OCI-LY1 (cell line): ENCODE data around the gene TM4SF18.

Experiments used
- H2AFZ ChIP-seq: fragments of 200-600 bp; sonication (generic), shearing (Covaris generic); 2 replicates; pipeline ENCODE4 v1.6.0; 2014; ENCODE audit warnings: antibody characterized with exemption, mild to moderate bottlenecking, low read length
- H3F3A ChIP-seq: fragments of 200-600 bp; sonication (generic), shearing (Covaris generic); 2 replicates; pipeline ENCODE4 v1.6.0; 2014; ENCODE audit warnings: mild to moderate bottlenecking, antibody characterized with exemption, low read length, moderate library complexity; ENCODE audit not compliant: insufficient read depth
- H3K27ac ChIP-seq: fragments of 200-600 bp; sonication (generic); 2 replicates; pipeline ENCODE4 v1.5.1; 2014; ENCODE audit warnings: low read length, mixed run types, mild to moderate bottlenecking, low read depth; ENCODE audit not compliant: poor library complexity, severe bottlenecking
- H3K27me3 ChIP-seq: fragments of 200-600 bp; sonication (generic); 2 replicates; pipeline ENCODE4 v1.6.0; 2014; ENCODE audit warnings: antibody characterized with exemption, mild to moderate bottlenecking, low read length, moderate library complexity; ENCODE audit not compliant: insufficient read depth
- H3K36me3 ChIP-seq: fragments of 200-600 bp; sonication (generic); 2 replicates; pipeline ENCODE4 v1.6.1; 2014; ENCODE audit warnings: mild to moderate bottlenecking, antibody characterized with exemption, low read length, moderate library complexity, mixed read lengths; ENCODE audit not compliant: insufficient read depth
- H3K4me1 ChIP-seq: fragments of 200-600 bp; sonication (generic); 2 replicates; pipeline ENCODE4 v1.5.1; 2014; ENCODE audit warnings: mild to moderate bottlenecking, low read length, moderate library complexity; ENCODE audit not compliant: insufficient read depth, severe bottlenecking
- H3K4me2 ChIP-seq: fragments of 200-600 bp; sonication (generic), shearing (Covaris generic); 2 replicates; pipeline ENCODE4 v1.6.1; 2014; ENCODE audit warnings: low read length
- H3K4me3 ChIP-seq: fragments of 200-600 bp; sonication (generic); 2 replicates; pipeline ENCODE4 v1.5.1; 2014; ENCODE audit warnings: low read length, low read depth, mild to moderate bottlenecking, mixed read lengths; ENCODE audit not compliant: poor library complexity, severe bottlenecking
- H3K79me2 ChIP-seq: fragments of 200-600 bp; shearing (Covaris generic); 2 replicates; pipeline ENCODE4 v1.6.1; 2016; ENCODE audit warnings: mixed run types, low read length, mixed read lengths; ENCODE audit not compliant: insufficient read depth
- H3K9ac ChIP-seq: fragments of 200-600 bp; sonication (generic), shearing (Covaris generic); 2 replicates; pipeline ENCODE4 v1.6.1; 2014; ENCODE audit warnings: mild to moderate bottlenecking, low read length, mixed read lengths
- H3K9me2 ChIP-seq: fragments of 200-600 bp; sonication (generic), shearing (Covaris generic); 2 replicates; pipeline ENCODE4 v1.6.1; 2014; ENCODE audit warnings: low read depth, mild to moderate bottlenecking, low read length, mixed read lengths
- H3K9me3 ChIP-seq: fragments of 200-600 bp; shearing (Covaris generic); 2 replicates; pipeline ENCODE4 v1.6.1; 2014; ENCODE audit warnings: low read length, mixed read lengths
- H4K20me1 ChIP-seq: fragments of 200-600 bp; sonication (generic), shearing (Covaris generic); 2 replicates; pipeline ENCODE4 v1.6.0; 2016; ENCODE audit warnings: mild to moderate bottlenecking, low read length; ENCODE audit not compliant: insufficient read depth
- CTCF ChIP-seq: fragments of 200-600 bp; sonication (generic), shearing (Covaris generic); IDR thresholded peaks from 2 replicates; pipeline ENCODE4 v1.5.1; 2017; ENCODE audit warnings: mild to moderate bottlenecking, antibody characterized with exemption, low read length, moderate library complexity, mixed read lengths
- EZH2 ChIP-seq: fragments of 200-600 bp; sonication (generic), shearing (Covaris generic); IDR thresholded peaks from 2 replicates; pipeline ENCODE4 v1.8.0; 2017; ENCODE audit warnings: borderline replicate concordance, mixed run types, mild to moderate bottlenecking, antibody characterized with exemption, low read length, moderate library complexity, mixed read lengths

The TM4SF18 gene

GRCh38 chr3:149374793-149375500 lies 41.5 kb upstream of the TM4SF18 start:
- Histone ChIP-seq H3K9me3 (no peaks in the 10 kb centered on the region), H3K27me3 (no peaks in the 10 kb centered on the region), H3K4me3 (no peak overlapping the region), H2AFZ (no peak overlapping the region), H3K4me1 (no peaks in the 10 kb centered on the region), H3K9me2 (no peaks in the 10 kb centered on the region), H3F3A (no peaks in the 10 kb centered on the region), H4K20me1 (no peaks in the 10 kb centered on the region), H3K4me2 (no peak overlapping the region), H3K27ac (no peak overlapping the region), H3K9ac (no peak overlapping the region), H3K79me2 (no peaks in the 10 kb centered on the region), H3K36me3 (no peaks in the 10 kb centered on the region)
- TF ChIP-seq CTCF (no peak), EZH2 (no peak)

GRCh38 chr3:149374391-149374790 lies 41.0 kb upstream of the TM4SF18 start:
- H3K36me3 ChIP-seq: no peaks in the 10 kb centered on the region

GRCh38 chr3:149373235-149374125 lies 40.0 kb upstream of the TM4SF18 start:
- Histone ChIP-seq H3K27me3 (no peaks in the 10 kb centered on the region), H3F3A (no peaks in the 10 kb centered on the region), H3K9ac (no peak overlapping the region), H3K36me3 (no peaks in the 10 kb centered on the region), H3K4me3 (no peak overlapping the region), H3K4me2 (no peak overlapping the region), H3K79me2 (no peaks in the 10 kb centered on the region), H2AFZ (no peak overlapping the region), H3K9me3 (no peaks in the 10 kb centered on the region), H3K9me2 (no peaks in the 10 kb centered on the region), H3K4me1 (no peaks in the 10 kb centered on the region), H4K20me1 (no peaks in the 10 kb centered on the region), H3K27ac (no peak overlapping the region)
- TF ChIP-seq CTCF: no peak
- no peak for TF ChIP-seq EZH2

More at GRCh38 chr3:149374391-149374790, 41.0 kb upstream of the TM4SF18 start:
- Histone ChIP-seq H3K4me3 (no peak overlapping the region), H3K9me3 (no peaks in the 10 kb centered on the region), H2AFZ (no peak overlapping the region), H3K27ac (no peak overlapping the region), H3K27me3 (no peaks in the 10 kb centered on the region), H4K20me1 (no peaks in the 10 kb centered on the region), H3K9ac (no peak overlapping the region), H3K79me2 (no peaks in the 10 kb centered on the region), H3K4me1 (no peaks in the 10 kb centered on the region), H3F3A (no peaks in the 10 kb centered on the region), H3K4me2 (no peak overlapping the region), H3K9me2 (no peaks in the 10 kb centered on the region)
- no peak for TF ChIP-seq EZH2
- no peak for TF ChIP-seq CTCF
